H54 (cell line): ENCODE results near the gene GABRB1.

Experiments
- DNase-seq: peaks from one replicate; pipeline ENCODE4 v3.0.0; 2011; ENCODE audit warnings: low spot score, mixed read lengths; ENCODE audit not compliant: insufficient read length
- FAIRE-seq: peaks from 3 replicates; lab custom pipeline; 2011; peaks lifted over from hg19 to GRCh38; lab: Jason Lieb, UNC
- POLR2A ChIP-seq: IDR thresholded peaks from 2 replicates; pipeline ENCODE4 v1.6.1; 2011; ENCODE audit warnings: low read depth, mild to moderate bottlenecking, low read length

The GABRB1 gene

GRCh38 chr4:47406408-47406807 lies 375.0 kb downstream of the GABRB1 start:
- FAIRE-seq = no peak
- TF ChIP-seq POLR2A = no peak

DNA sequence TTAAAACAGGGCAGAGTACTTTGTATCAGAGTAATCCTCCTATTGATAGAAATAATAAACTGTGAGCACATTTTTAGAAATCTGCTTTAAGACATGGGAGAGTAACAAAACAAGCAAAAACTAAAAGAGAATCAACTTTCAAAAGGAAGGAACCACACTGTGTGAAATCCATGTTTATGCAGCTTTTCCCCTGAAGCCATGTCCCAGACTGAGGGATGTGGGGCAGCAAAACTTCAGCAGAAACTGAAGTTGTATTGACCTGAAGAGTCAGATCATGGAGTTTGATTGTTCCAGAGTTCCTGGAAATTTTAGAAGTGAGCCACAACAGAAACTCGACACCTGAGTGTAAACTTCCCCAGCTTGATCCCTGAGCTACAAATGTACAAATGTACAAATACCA lies 378.9 kb downstream of the GABRB1 start:
- TF ChIP-seq POLR2A = no peak
- FAIRE-seq (no peak), DNase-seq (no peak)

More at GRCh38 chr4:47406408-47406807, 375.0 kb downstream of the GABRB1 start:
- DNase-seq = no peak

DNA sequence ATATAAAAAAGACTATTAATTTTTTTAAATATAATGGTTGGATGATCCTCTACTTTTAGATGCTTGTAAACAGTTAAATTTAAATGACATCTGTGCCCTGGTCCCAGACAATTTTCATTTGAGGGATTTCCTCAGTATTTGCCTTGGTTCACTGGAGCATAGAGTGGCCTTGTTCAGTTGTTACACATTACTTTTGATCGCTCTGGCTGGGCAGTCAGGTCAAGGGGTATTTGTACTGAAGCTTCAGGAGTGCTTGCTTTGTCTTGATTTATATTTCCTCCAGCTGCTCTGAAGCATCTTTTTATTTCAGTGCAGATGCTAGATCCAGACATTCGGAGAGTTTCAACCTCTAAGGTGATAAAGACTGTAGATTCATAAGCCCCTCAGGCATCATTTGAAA lies 382.2 kb downstream of the GABRB1 start:
- no peak for FAIRE-seq
- DNase-seq = no peak
- TF ChIP-seq POLR2A = no peak

DNA sequence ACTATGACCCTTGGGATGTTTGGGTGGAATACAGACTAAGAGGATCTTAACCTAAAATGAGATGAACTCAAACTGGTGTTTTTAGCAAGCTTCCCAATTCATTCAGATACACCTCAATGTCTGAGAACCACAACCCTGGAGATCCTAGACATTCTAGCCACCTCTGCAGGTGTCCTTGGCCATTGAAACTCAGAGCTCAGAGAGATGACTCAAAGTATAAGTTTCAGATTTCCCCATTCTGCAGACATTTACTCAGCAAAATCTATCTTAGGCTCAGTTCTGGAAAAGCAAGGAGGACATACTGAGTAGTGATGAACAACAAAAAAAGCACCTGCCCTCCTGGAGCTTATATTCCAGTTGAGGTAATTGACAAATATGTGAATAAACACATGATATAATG lies 384.4 kb downstream of the GABRB1 start:
- FAIRE-seq (no peak), DNase-seq (no peak)
- no peak for TF ChIP-seq POLR2A

DNA sequence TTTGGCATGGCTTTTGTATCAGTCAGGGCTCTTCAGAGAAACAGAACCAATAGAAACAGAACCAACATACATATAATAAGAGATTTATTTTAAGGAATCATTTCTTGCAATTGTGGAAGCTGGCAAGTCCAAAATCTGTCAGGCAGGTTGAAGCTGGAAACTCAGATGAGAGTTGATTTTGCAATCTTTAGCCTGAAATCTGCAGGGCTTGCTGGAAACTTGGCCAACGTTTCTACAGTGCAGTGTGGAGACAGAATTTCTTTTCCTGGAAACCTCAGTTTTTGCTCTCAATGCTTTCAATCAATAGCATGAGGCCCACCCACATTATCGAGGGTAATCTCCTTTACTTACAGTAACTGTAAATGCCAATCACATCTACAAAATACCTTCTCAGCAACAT lies 386.8 kb downstream of the GABRB1 start:
- no peak for TF ChIP-seq POLR2A
- no peak for FAIRE-seq
- no peak for DNase-seq

DNA sequence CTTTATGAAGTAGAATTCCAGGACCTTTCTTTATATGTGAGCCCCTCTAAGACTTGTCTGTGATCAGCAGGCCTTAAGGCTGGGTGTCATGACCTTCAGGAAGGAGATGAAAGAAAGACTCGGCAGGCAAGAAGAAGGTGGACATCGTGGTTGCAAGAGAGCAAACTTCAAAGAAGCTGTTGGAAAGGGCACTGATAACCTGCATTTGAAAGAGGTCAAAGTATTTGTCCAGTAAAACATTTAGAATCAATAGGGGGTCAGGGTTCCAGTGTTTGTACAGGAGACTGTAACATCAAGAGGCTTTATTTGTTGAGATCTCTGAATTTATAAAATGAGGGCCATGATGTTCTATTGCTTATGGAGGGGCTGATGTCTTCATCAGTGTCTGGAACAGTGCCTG lies 387.9 kb downstream of the GABRB1 start:
- TF ChIP-seq POLR2A = no peak
- FAIRE-seq (no peak), DNase-seq (no peak)

- FAIRE-seq = no peak
- DNase-seq = no peak
- no peak for TF ChIP-seq POLR2A
Observed at GRCh38 chr4:47425628-47426027, 394.3 kb downstream of the GABRB1 start.

DNA sequence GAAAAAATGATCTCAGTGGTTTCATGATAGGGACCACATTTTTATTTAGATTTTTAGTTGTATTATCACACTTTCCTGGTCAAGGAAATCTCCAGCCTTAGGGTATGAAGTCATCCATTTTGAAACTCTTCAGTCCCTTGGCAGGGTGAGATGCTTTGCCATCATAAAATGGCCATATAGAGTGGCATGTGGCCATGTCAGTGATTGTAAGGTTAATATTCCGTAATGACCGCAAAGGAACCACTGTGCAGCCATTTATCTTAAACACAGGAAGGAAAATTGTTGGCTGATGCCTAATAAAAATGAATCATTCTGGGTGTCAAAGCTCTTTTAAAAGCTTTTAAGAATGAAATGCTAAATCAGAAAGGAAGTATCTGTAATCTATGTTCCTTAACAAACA lies 396.6 kb downstream of the GABRB1 start:
- FAIRE-seq = no peak
- no peak for TF ChIP-seq POLR2A
- no peak for DNase-seq

GRCh38 chr4:47432749-47433148 lies 401.4 kb downstream of the GABRB1 start:
- FAIRE-seq (no peak), DNase-seq (no peak)
- no peak for TF ChIP-seq POLR2A

DNA sequence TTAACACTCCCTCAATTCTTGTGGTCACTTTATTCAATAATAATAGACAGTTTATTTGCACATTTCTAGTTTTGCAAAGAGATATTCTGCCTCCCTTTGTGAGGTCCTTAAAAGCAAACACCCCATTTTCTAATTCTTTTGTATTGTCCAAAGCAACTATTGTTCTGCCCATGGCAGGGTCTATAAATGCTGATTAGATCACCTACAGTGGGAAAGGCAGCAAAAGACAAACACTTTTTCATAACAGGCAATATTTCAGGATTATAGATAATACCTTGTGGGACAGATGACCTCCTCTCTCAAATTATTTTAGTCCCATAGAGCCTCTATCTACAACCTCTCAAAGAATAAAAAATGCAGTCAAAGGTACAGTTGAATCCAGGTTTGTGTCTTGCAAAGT lies 403.6 kb downstream of the GABRB1 start:
- DNase-seq (no peak), FAIRE-seq (no peak)
- TF ChIP-seq POLR2A = no peak

DNA sequence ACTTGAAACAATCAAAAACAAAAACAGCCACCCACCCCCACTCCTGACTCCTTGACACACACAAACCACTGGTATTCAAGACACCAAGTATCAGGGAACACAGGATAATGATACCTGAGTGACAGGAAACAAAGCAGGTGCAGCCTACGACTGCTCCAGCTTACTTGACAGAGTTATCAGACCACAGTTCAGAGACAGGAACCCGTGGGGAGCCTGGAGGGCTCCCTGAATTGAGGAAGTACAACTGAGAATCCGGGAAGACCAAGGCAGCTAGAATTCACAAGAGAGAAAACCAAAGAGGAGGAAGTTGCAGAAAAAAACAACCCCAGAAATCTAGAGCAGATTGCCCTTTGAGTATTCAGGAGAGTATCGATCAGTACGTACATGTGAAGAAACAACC lies 411.6 kb downstream of the GABRB1 start:
- DNase-seq (no peak), FAIRE-seq (no peak)
- TF ChIP-seq POLR2A = no peak

GRCh38 chr4:47444031-47444430 lies 412.7 kb downstream of the GABRB1 start:
- FAIRE-seq (no peak), DNase-seq (no peak)
- TF ChIP-seq POLR2A = no peak

GRCh38 chr4:47451657-47452056 lies 420.3 kb downstream of the GABRB1 start:
- FAIRE-seq = no peak
- TF ChIP-seq POLR2A = no peak

DNA sequence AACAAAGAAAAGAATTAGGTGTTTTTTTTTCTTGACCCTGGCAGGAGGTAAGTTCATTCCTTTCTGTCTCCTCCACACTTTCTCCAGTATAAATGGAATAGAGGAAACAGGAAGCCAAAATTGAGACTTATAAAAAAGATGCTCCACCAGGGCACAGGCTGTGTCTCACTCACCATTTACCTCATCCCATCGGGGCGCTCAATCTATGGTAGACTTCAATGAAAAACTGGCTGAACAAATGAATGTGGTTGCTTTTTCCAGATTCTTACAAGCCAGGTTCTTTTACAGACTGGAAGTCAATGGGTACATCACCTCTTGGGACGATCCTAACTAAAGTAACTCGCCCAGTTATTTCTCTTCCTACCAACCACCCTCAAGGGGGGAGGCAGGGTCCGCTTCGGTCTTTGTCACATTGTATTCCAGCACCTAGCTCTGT lies 431.4 kb downstream of the GABRB1 start:
- no peak for DNase-seq
- no peak for FAIRE-seq
- no peak for TF ChIP-seq POLR2A

More at GRCh38 chr4:47451657-47452056, 420.3 kb downstream of the GABRB1 start:
- DNase-seq = no peak

- peak; percentile 83 for TF ChIP-seq POLR2A
- FAIRE-seq (peak; percentile 92), DNase-seq (peak; percentile 57)
Observed at GRCh38 chr4:47463235-47463956, 432.0 kb downstream of the GABRB1 start, which contains the start of gene COMMD8. Gene COMMD8, minus strand, starts transcription at chr4:47463702. Its CDS starts 51 bp downstream, at chr4:47463651.
